Measurements from ENCODE around the gene EIF2A. TPM values are rescaled to one million over a fixed set of nuclear protein-coding genes. Genes with fewer than 3 reads are reported as not detected.

EIF2A gene
- total and polyA plus RNA-seq, 7 experiments from 2014 or later = 54.1 to 135 (median 104) TPM

GRCh38 chr3:150545419-150546225 is 965 bp upstream of the EIF2A start:
- ChIA-PET CTCF (no interaction called here), POLR2A (interaction anchor here (1.0 to 6.3 kb wide), 15 partner anchors 8 to 218 kb away, joined by 3 to 70 read pairs (median 4); partner anchors contain the start of genes ERICH6, SELENOT, SIAH2 and TSC22D2)
- no peaks in the 10 kb centered on the region for H3K9me3 Mint-ChIP-seq
- peak overlapping the region; percentile 88 to 99 (median 96) for H3K4me3 Mint-ChIP-seq
- DNase-seq (peak in 4 of 9 donors; percentile 6 to 53 (median 18)), ATAC-seq (peak; percentile 5)
- no peaks in the 10 kb centered on the region for H3K27me3 Mint-ChIP-seq
- peak overlapping the region; percentile 93 to 100 (median 98) for H3K27ac Mint-ChIP-seq
- peaks cover 31 to 83% (median 78%) of the 10 kb centered on the region in 7 donors for H3K4me1 Mint-ChIP-seq
- Histone ChIP-seq H3K4me1 (ENCODE audit: control insufficient read depth in 2 of 2, insufficient read depth in 2 of 2, low read length in 2 of 2) (peaks cover 15 to 24% of the 10 kb centered on the region in 2 donors), H3K9me3 (ENCODE audit: control insufficient read depth in 2 of 3, low read length in 3 of 3) (no peaks in the 10 kb centered on the region), H3K27ac (ENCODE audit: low read depth, low read length) (peak overlapping the region; percentile 96), H3K27me3 (ENCODE audit: control insufficient read depth in 2 of 2, insufficient read depth in 2 of 2, low read length in 2 of 2) (no peaks in the 10 kb centered on the region), H3K36me3 (ENCODE audit: control insufficient read depth in 2 of 3, insufficient read depth in 3 of 3, low read length in 3 of 3) (peaks cover 0 to 10% (median 0%) of the 10 kb centered on the region in 3 experiments), H3K4me3 (ENCODE audit: low read length) (peak overlapping the region; percentile 68)
- intact Hi-C loops (cut with micrococcal nuclease) = loop anchor here (1.0 to 5.0 kb wide), 16 partner anchors 17 to 1723 kb away; partner anchors contain the start of genes GPR171 (in 2 of the 2), PFN2 (in 2 of the 2), SELENOT (in 2 of the 2) and SIAH2 (in 2 of the 2)
- peaks cover 0 to 31% (median 6%) of the 10 kb centered on the region in 5 donors for H3K36me3 Mint-ChIP-seq

DNA sequence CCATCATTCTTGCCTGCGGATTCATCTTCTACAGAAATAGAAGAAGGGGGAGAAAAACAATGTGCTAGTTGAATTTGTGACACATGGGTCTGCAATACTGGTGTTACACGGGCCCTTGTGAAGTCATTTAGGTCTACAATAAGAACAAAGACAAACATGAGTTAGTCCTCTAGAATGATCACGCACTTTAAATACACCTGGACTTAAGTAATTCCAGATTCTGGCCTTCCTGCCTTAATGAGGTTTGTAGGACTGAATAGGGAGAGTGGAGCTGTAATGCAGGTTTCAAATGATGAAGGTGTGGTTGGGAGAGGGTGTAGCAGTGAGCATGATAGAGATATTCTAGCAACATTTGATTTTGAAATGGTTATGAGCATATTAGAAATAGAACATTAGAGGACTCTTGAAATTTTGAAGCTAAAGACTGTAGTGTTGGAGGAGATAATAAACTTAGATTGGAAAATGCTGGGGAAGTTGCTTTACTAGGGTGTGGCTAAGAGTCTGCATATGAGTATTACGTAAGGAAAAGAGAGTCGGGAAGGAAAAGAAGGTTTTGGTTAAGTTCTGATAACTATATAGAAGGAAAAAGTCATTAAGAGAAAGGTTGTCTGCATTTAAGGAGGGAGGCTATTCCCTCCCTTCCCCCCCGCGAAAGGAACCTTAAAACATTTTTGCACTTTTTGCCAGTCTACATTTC is 606 bp downstream of the EIF2A start:
- ChIA-PET POLR2A (interaction anchor here (0.6 to 6.3 kb wide), 13 partner anchors 9 to 1634 kb away, joined by 3 to 70 read pairs (median 5); partner anchors contain the start of genes SELENOT, SIAH2 and TSC22D2), CTCF (no interaction called here)
- no peaks in the 10 kb centered on the region for H3K27me3 Mint-ChIP-seq
- ATAC-seq (no peak), DNase-seq (no peak)
- H3K4me1 ChIP-seq (ENCODE audit: control insufficient read depth in 2 of 2, insufficient read depth in 2 of 2, low read length in 2 of 2) = peaks cover 15 to 18% of the 10 kb centered on the region in 2 donors
- no peaks in the 10 kb centered on the region for H3K27me3 ChIP-seq (ENCODE audit: control insufficient read depth in 2 of 2, insufficient read depth in 2 of 2, low read length in 2 of 2)
- H3K9me3 ChIP-seq (ENCODE audit: control insufficient read depth in 2 of 3, low read length in 3 of 3) = no peaks in the 10 kb centered on the region
- H3K4me1 Mint-ChIP-seq = peaks cover 32 to 76% (median 71%) of the 10 kb centered on the region in 7 donors
- H3K4me3 ChIP-seq (ENCODE audit: low read length) = peak overlapping the region; percentile 78
- H3K36me3 Mint-ChIP-seq = peaks cover 0 to 29% (median 6%) of the 10 kb centered on the region in 5 donors
- intact Hi-C loops (cut with micrococcal nuclease) = loop anchor here (2.0 to 5.0 kb wide), 6 partner anchors 22 to 1722 kb away; partner anchors contain the start of genes GPR171 (in 1 of the 2), MBNL1 (in 1 of the 2) and P2RY14 (in 1 of the 2)
- H3K27ac Mint-ChIP-seq = peak overlapping the region; percentile 93 to 100 (median 98)
- H3K27ac ChIP-seq (ENCODE audit: low read depth, low read length) = peak overlapping the region; percentile 96
- peaks cover 0 to 14% (median 0%) of the 10 kb centered on the region in 3 experiments for H3K36me3 ChIP-seq (ENCODE audit: control insufficient read depth in 2 of 3, insufficient read depth in 3 of 3, low read length in 3 of 3)
- peak overlapping the region; percentile 88 to 99 (median 96) for H3K4me3 Mint-ChIP-seq
- no peaks in the 10 kb centered on the region for H3K9me3 Mint-ChIP-seq

- Histone ChIP-seq H3K27ac (ENCODE audit: low read depth, low read length) (no peak overlapping the region), H3K4me3 (ENCODE audit: low read length) (no peak overlapping the region), H3K9me3 (ENCODE audit: control insufficient read depth in 2 of 3, low read length in 3 of 3) (no peaks in the 10 kb centered on the region), H3K4me1 (ENCODE audit: control insufficient read depth in 2 of 2, insufficient read depth in 2 of 2, low read length in 2 of 2) (no peaks in the 10 kb centered on the region), H3K36me3 (ENCODE audit: control insufficient read depth in 2 of 3, insufficient read depth in 3 of 3, low read length in 3 of 3) (peaks cover 3 to 43% (median 24%) of the 10 kb centered on the region in 3 experiments), H3K27me3 (ENCODE audit: control insufficient read depth in 2 of 2, insufficient read depth in 2 of 2, low read length in 2 of 2) (no peaks in the 10 kb centered on the region)
- Mint-ChIP-seq H3K9me3 (no peaks in the 10 kb centered on the region), H3K27ac (peak overlapping the region in 3 of 9 donors; percentile 26 to 43 (median 42)), H3K4me3 (peak overlapping the region in 2 of 10 donors; percentile 9 to 16), H3K36me3 (peaks cover 0 to 44% (median 35%) of the 10 kb centered on the region in 5 donors), H3K27me3 (no peaks in the 10 kb centered on the region), H3K4me1 (peaks cover 8 to 51% (median 41%) of the 10 kb centered on the region in 7 donors)
- POLR2A ChIA-PET = interaction anchor here (0.6 to 2.5 kb wide), 2 partner anchors 9 to 145 kb away, joined by 3 to 10 read pairs; partner anchors contain the start of genes EIF2A and SERP1
- CTCF ChIA-PET = no interaction called here
- ATAC-seq (no peak), DNase-seq (no peak)
- intact Hi-C loops (cut with micrococcal nuclease) = no loop called here
Observed at GRCh38 chr3:150555859-150556436, 9.4 kb downstream of the EIF2A start.

DNA sequence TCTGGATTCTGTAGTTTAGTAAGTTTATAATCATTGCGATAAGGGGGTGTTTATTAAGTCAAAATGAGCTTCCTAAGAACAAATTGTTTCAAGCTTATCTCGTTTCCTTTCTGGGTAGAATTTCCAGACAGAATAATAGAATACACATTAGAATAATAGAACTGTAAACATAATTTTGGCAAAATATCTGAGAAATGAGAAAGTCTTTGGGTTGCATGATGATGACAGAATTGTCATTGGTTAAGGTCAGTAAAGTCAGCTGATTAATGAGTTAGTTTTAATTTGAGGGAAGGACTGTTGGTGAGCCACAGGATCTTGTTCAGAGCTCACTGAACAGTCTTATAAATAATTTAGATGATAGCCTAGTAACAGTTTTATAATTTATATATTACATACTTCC is 10.2 kb downstream of the EIF2A start:
- ChIA-PET POLR2A (interaction anchor here (2.5 kb wide), 1 partner anchor 10 kb away, joined by 10 read pairs; the partner anchor contains the start of genes EIF2A and SERP1), CTCF (interaction anchor here (0.7 to 1.0 kb wide), 2 partner anchors 17 to 587 kb away, joined by 3 to 4 read pairs; no protein-coding TSS in a partner anchor)
- no peaks in the 10 kb centered on the region for H3K9me3 Mint-ChIP-seq
- Histone ChIP-seq H3K36me3 (ENCODE audit: control insufficient read depth in 2 of 3, insufficient read depth in 3 of 3, low read length in 3 of 3) (peaks cover 3 to 43% (median 24%) of the 10 kb centered on the region in 3 experiments), H3K27ac (ENCODE audit: low read depth, low read length) (no peak overlapping the region), H3K27me3 (ENCODE audit: control insufficient read depth in 2 of 2, insufficient read depth in 2 of 2, low read length in 2 of 2) (no peaks in the 10 kb centered on the region), H3K4me1 (ENCODE audit: control insufficient read depth in 2 of 2, insufficient read depth in 2 of 2, low read length in 2 of 2) (no peaks in the 10 kb centered on the region), H3K4me3 (ENCODE audit: low read length) (no peak overlapping the region), H3K9me3 (ENCODE audit: control insufficient read depth in 2 of 3, low read length in 3 of 3) (no peaks in the 10 kb centered on the region)
- peak overlapping the region in 1 of 10 donors; percentile 2 for H3K4me3 Mint-ChIP-seq
- no peaks in the 10 kb centered on the region for H3K27me3 Mint-ChIP-seq
- H3K4me1 Mint-ChIP-seq = peaks cover 5 to 47% (median 38%) of the 10 kb centered on the region in 7 donors
- DNase-seq = no peak
- H3K36me3 Mint-ChIP-seq = peaks cover 0 to 42% (median 35%) of the 10 kb centered on the region in 5 donors
- intact Hi-C loops (cut with micrococcal nuclease) = no loop called here
- peak overlapping the region in 5 of 9 donors; percentile 3 to 47 (median 13) for H3K27ac Mint-ChIP-seq
- no peak for ATAC-seq

- POLR2A ChIA-PET = interaction anchor here (0.7 to 2.5 kb wide), 2 partner anchors 11 to 596 kb away, joined by 4 to 10 read pairs; partner anchors contain the start of genes EIF2A and SERP1
- Mint-ChIP-seq H3K9me3 (no peaks in the 10 kb centered on the region), H3K27ac (peak overlapping the region in 2 of 9 donors; percentile 9 to 38), H3K27me3 (no peaks in the 10 kb centered on the region), H3K36me3 (peaks cover 0 to 41% (median 31%) of the 10 kb centered on the region in 5 donors), H3K4me3 (no peak overlapping the region), H3K4me1 (peaks cover 4 to 47% (median 33%) of the 10 kb centered on the region in 7 donors)
- H3K9me3 ChIP-seq (ENCODE audit: control insufficient read depth in 2 of 3, low read length in 3 of 3) = no peaks in the 10 kb centered on the region
- CTCF ChIA-PET = interaction anchor here (1.0 kb wide), 1 partner anchor 16 kb away, joined by 4 read pairs; no protein-coding TSS in a partner anchor
- no peak overlapping the region for H3K4me3 ChIP-seq (ENCODE audit: low read length)
- no peak for DNase-seq
- no peaks in the 10 kb centered on the region for H3K27me3 ChIP-seq (ENCODE audit: control insufficient read depth in 2 of 2, insufficient read depth in 2 of 2, low read length in 2 of 2)
- no peak for ATAC-seq
- peaks cover 3 to 34% (median 24%) of the 10 kb centered on the region in 3 experiments for H3K36me3 ChIP-seq (ENCODE audit: control insufficient read depth in 2 of 3, insufficient read depth in 3 of 3, low read length in 3 of 3)
- H3K4me1 ChIP-seq (ENCODE audit: control insufficient read depth in 2 of 2, insufficient read depth in 2 of 2, low read length in 2 of 2) = no peaks in the 10 kb centered on the region
- intact Hi-C loops (cut with micrococcal nuclease) = no loop called here
- H3K27ac ChIP-seq (ENCODE audit: low read depth, low read length) = no peak overlapping the region
Observed at GRCh38 chr3:150557725-150558124, 11.1 kb downstream of the EIF2A start.

DNA sequence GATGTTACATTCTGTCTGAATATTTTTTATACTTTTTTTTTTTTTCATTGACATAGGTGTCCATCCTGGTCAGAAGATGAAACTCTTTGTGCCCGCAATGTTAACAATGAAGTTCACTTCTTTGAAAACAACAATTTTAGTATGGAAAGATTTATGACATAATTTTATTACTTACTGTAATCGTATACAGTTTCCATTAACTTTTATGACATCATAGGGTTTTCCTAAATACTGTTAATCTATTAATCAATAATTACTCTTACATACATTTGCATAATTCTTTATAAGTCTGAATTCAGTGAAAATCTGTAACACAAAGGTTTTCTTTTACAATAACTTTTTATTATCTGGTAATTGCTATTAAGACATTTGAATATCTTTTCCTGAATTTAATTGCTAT is 17.7 kb downstream of the EIF2A start:
- peaks cover 6 to 27% (median 16%) of the 10 kb centered on the region in 5 donors for H3K36me3 Mint-ChIP-seq
- H3K4me1 Mint-ChIP-seq = peaks cover 0 to 7% (median under 1%) of the 10 kb centered on the region in 7 donors
- POLR2A ChIA-PET = no interaction called here
- intact Hi-C loops (cut with micrococcal nuclease) = no loop called here
- no peak for DNase-seq
- Histone ChIP-seq H3K9me3 (ENCODE audit: control insufficient read depth in 2 of 3, low read length in 3 of 3) (no peaks in the 10 kb centered on the region), H3K27ac (ENCODE audit: low read depth, low read length) (no peak overlapping the region), H3K27me3 (ENCODE audit: control insufficient read depth in 2 of 2, insufficient read depth in 2 of 2, low read length in 2 of 2) (no peaks in the 10 kb centered on the region), H3K4me3 (ENCODE audit: low read length) (no peak overlapping the region), H3K4me1 (ENCODE audit: control insufficient read depth in 2 of 2, insufficient read depth in 2 of 2, low read length in 2 of 2) (no peaks in the 10 kb centered on the region), H3K36me3 (ENCODE audit: control insufficient read depth in 2 of 3, insufficient read depth in 3 of 3, low read length in 3 of 3) (peaks cover 7 to 45% (median 30%) of the 10 kb centered on the region in 3 experiments)
- H3K27ac Mint-ChIP-seq = no peak overlapping the region
- no peak for ATAC-seq
- H3K27me3 Mint-ChIP-seq = no peaks in the 10 kb centered on the region
- no peak overlapping the region for H3K4me3 Mint-ChIP-seq
- CTCF ChIA-PET = no interaction called here
- H3K9me3 Mint-ChIP-seq = no peaks in the 10 kb centered on the region

Data from naive thymus-derived CD4-positive, alpha-beta T cell (primary cell).